GM12878 (cell line): ENCODE measurements around the gene EGFR. TPM values are rescaled to one million over a fixed set of nuclear protein-coding genes. Genes with fewer than 3 reads are reported as not detected.

Source experiments
- ATAC-seq: fragments of 200-7000 bp; cut with Tn5 transposase; 3 replicates; pipeline ENCODE4 v1.9.1; 2020; ENCODE audit warnings: mild to moderate bottlenecking, moderate library complexity
- BruUV-seq: library from RNA; stranded (reverse); fragments of 400-500 nt; replicated peaks from 2 replicates; lab custom pipeline; 2021; lab: Mats Ljungman, UMichigan
- CTCF ChIA-PET: fragments of 300-600 bp; sonication (Branson Sonifier 250); formaldehyde crosslinking; extraction: SDS; loops from one replicate; lab custom pipeline; 2021; ENCODE audit warnings: inconsistent platforms; lab: Yijun Ruan, JAX
- POLR2A ChIA-PET: fragments of 350-600 bp; formaldehyde crosslinking; extraction: SDS; loops from one replicate; lab custom pipeline; 2021; ENCODE audit warnings: inconsistent platforms; lab: Charles Lee
- RAD21 ChIA-PET: fragments of 300-600 bp; sonication (Branson Sonifier 250); formaldehyde crosslinking; loops from one replicate; lab custom pipeline; 2023; ENCODE audit warnings: antibody characterized with exemption; ENCODE audit not compliant: unreplicated experiment; lab: Charles Lee
- SMC1A ChIA-PET: fragments of 300-600 bp; sonication (Branson Sonifier 250); formaldehyde crosslinking; loops from one replicate; lab custom pipeline; 2023; ENCODE audit not compliant: unreplicated experiment, uncharacterized antibody; lab: Charles Lee
- DNase-seq: peaks from one replicate; pipeline ENCODE4 v3.0.0-alpha.2; 2011; ENCODE audit warnings: low read depth, low spot score
- FAIRE-seq: peaks from 3 replicates; lab custom pipeline; 2011; peaks lifted over from hg19 to GRCh38; lab: Jason Lieb, UNC
- H2AFZ ChIP-seq: 2 replicates; pipeline ENCODE4 v1.6.0; 2011; ENCODE audit warnings: low read depth, low read length, control low read depth; ENCODE audit not compliant: control insufficient read depth
- H3K27ac ChIP-seq: 2 replicates; pipeline ENCODE4 v1.5.1; 2011; ENCODE audit warnings: control low read depth; ENCODE audit not compliant: control insufficient read depth, insufficient read depth
- H3K27me3 ChIP-seq, 2 experiments: replicated peaks in 1 of 2; 2 replicates each; pipeline versions ENCODE4 v1.6.0 to v1.6.1; 2011; ENCODE audit warnings: low read length in 1 of 2; ENCODE audit not compliant: control insufficient read depth in 2 of 2, insufficient read depth in 2 of 2
- H3K36me3 ChIP-seq, 2 experiments: 2 replicates each; pipeline ENCODE4 v1.5.1; 2011; ENCODE audit warnings: low read length in 1 of 2; ENCODE audit not compliant: control insufficient read depth in 2 of 2, insufficient read depth in 2 of 2
- H3K4me1 ChIP-seq: 2 replicates; pipeline ENCODE4 v1.6.1; 2011; ENCODE audit warnings: mild to moderate bottlenecking, low read length, moderate library complexity, mixed read lengths; ENCODE audit not compliant: control insufficient read depth, insufficient read depth
- H3K4me2 ChIP-seq: 2 replicates; pipeline ENCODE4 v1.6.0; 2011; ENCODE audit warnings: control low read depth; ENCODE audit not compliant: control insufficient read depth, insufficient read depth
- H3K4me3 ChIP-seq: fragments of 200-600 bp; sonication (generic); 2 replicates; pipeline ENCODE4 v1.5.1; 2016
- H3K79me2 ChIP-seq: 2 replicates; pipeline ENCODE4 v1.6.0; 2011; ENCODE audit warnings: low read length; ENCODE audit not compliant: control insufficient read depth, insufficient read depth
- H3K9ac ChIP-seq: 2 replicates; pipeline ENCODE4 v1.8.0; 2011; ENCODE audit warnings: low read length, control low read depth, mixed read lengths; ENCODE audit not compliant: control insufficient read depth, insufficient read depth
- H3K9me3 ChIP-seq: replicated peaks from 3 replicates; pipeline ENCODE4 v1.5.1; 2011; ENCODE audit warnings: mild to moderate bottlenecking, low read length; ENCODE audit not compliant: control insufficient read depth, insufficient read depth
- H4K20me1 ChIP-seq: 2 replicates; pipeline ENCODE4 v1.6.0; 2011; ENCODE audit not compliant: control insufficient read depth, insufficient read depth
- ASH2L ChIP-seq: fragments of 300-600, 200-600 bp; sonication (generic); IDR thresholded peaks from 2 replicates; pipeline ENCODE4 v1.6.1; 2017; ENCODE audit warnings: low read depth, mild to moderate bottlenecking, borderline replicate concordance
- BHLHE40 ChIP-seq, 2 experiments: fragments of 450-650 bp in 1 of 2; IDR thresholded peaks; 2 replicates each; pipeline ENCODE4 v1.6.1; 2011 to 2017; ENCODE audit warnings: low read depth in 2 of 2, borderline replicate concordance in 1 of 2, improper control_type of control experiment in 1 of 2, low read length in 1 of 2, mild to moderate bottlenecking in 1 of 2
- CBFB ChIP-seq: IDR thresholded peaks from 2 replicates; pipeline ENCODE4 v1.6.1; 2016; ENCODE audit warnings: antibody characterized with exemption, low read depth
- CREM ChIP-seq: IDR thresholded peaks from 2 replicates; pipeline ENCODE4 v1.6.1; 2014; ENCODE audit warnings: antibody characterized with exemption, low read depth
- CTCF ChIP-seq, 3 experiments: IDR thresholded peaks in 2 of 3; conservative IDR thresholded peaks in 1 of 3; 2 replicates each; pipeline ENCODE4 v1.5.1; 2011; ENCODE audit warnings: low read depth in 3 of 3, low read length in 3 of 3, mild to moderate bottlenecking in 3 of 3, control low read depth in 2 of 3, moderate library complexity in 2 of 3, inconsistent platforms in 1 of 3, mixed read lengths in 1 of 3; ENCODE audit not compliant: control insufficient read depth in 2 of 3, insufficient read depth in 1 of 3; ENCODE audit errors: extremely low read depth in 1 of 3
- E4F1 ChIP-seq: fragments of 450-650 bp; IDR thresholded peaks from 2 replicates; pipeline ENCODE4 v1.6.1; 2018; ENCODE audit warnings: borderline replicate concordance, mild to moderate bottlenecking; ENCODE audit not compliant: partially characterized antibody
- EED ChIP-seq: sonication (generic); IDR thresholded peaks from 2 replicates; pipeline ENCODE4 v1.6.1; 2016; ENCODE audit warnings: antibody characterized with exemption, low read depth
- MTA2 ChIP-seq: fragments of 450-650 bp; IDR thresholded peaks from 2 replicates; pipeline ENCODE4 v1.6.1; 2016; ENCODE audit warnings: low read depth, mild to moderate bottlenecking, moderate library complexity
- NFYB ChIP-seq: IDR thresholded peaks from 2 replicates; pipeline ENCODE4 v1.6.1; 2011; ENCODE audit warnings: low read depth, mild to moderate bottlenecking, low read length, improper control_type of control experiment, moderate library complexity; ENCODE audit not compliant: insufficient read depth
- PBX3 ChIP-seq: IDR thresholded peaks from 2 replicates; pipeline ENCODE4 v1.6.1; 2011; ENCODE audit warnings: mild to moderate bottlenecking, low read depth, low read length, moderate library complexity; ENCODE audit not compliant: insufficient replicate concordance
- SREBF1 ChIP-seq: IDR thresholded peaks from 2 replicates; pipeline ENCODE4 v1.6.1; 2012; ENCODE audit warnings: mild to moderate bottlenecking, low read length
- SUZ12 ChIP-seq: fragments of 200-600 bp; sonication (generic); IDR thresholded peaks from one replicate; pipeline ENCODE4 v1.6.1; 2018; ENCODE audit warnings: antibody characterized with exemption, mild to moderate bottlenecking; ENCODE audit not compliant: unreplicated experiment
- TCF7 ChIP-seq: IDR thresholded peaks from 2 replicates; pipeline ENCODE4 v1.6.1; 2014; ENCODE audit warnings: antibody characterized with exemption, borderline replicate concordance
- ZNF217 ChIP-seq: fragments of 450-650 bp; IDR thresholded peaks from 2 replicates; pipeline ENCODE4 v1.6.1; 2017; ENCODE audit warnings: antibody characterized with exemption, mild to moderate bottlenecking
- WGBS: methylation state at CpG from one replicate; pipeline ENCODE4 v1.1.6; 2016; ENCODE audit warnings: low lambda C conversion rate; ENCODE audit not compliant: insufficient replicate concordance, insufficient coverage; ENCODE audit errors: missing lambda C conversion rate; 5-methylcytosine and 5-hydroxymethylcytosine counted together
- in situ Hi-C: fragments of 300-500 bp; cut with MboI; formaldehyde crosslinking; loops from 9 replicates; pipeline ENCODE4 v1.14.3; 2018; ENCODE audit warnings: mixed read lengths
- intact Hi-C: fragments of 100-400 bp; cut with micrococcal nuclease; formaldehyde crosslinking; loops from one replicate; pipeline ENCODE4 v1.14.2; 2022; ENCODE audit not compliant: unreplicated experiment
- polyA plus RNA-seq, 11 experiments: library from polyadenylated mRNA; depleted of rRNA in 4 of 11; unstranded in 6 of 11; stranded (reverse) in 5 of 11; fragments of >200 nt; fragmentation: Nextera tagmentation in 4 of 11; fragmentation: Illumina TruSeq in 1 of 11; extraction: Ambion mirVana in 4 of 11; extraction: Trizol in 1 of 11; gene quantifications; 1 replicate in 1 of 11; 2 replicates in 10 of 11; pipeline versions ENCODE4 v1.2.1 to v1.2.3, GENCODE V29; 2011 to 2016; ENCODE audit warnings: inconsistent platforms in 2 of 11, missing spikeins in 2 of 11, low read depth in 1 of 11
- total RNA-seq, 4 experiments: library from RNA; depleted of rRNA in 3 of 4; stranded (reverse); fragments of >200 nt in 3 of 4; fragmentation: Illumina TruSeq in 1 of 4; extraction: Trizol in 1 of 4; gene quantifications; 2 replicates each; pipeline versions ENCODE4 v1.2.1 to v1.2.3, GENCODE V29; 2013 to 2021

EGFR gene
- total and polyA plus RNA-seq, 10 of the 15 experiments (the other 5 are each of a cell fraction or from before 2014, with no cell fraction given): 0.01 to 0.31 TPM; not detected in 8

GRCh38 chr7:55073051-55073511, 54.3 kb downstream of the EGFR start (continued):
- no peak for TF ChIP-seq SUZ12
- no peak for TF ChIP-seq ZNF217
- TF ChIP-seq CREM: peak; percentile 78
- no peak for TF ChIP-seq SREBF1
- no peak for TF ChIP-seq CTCF (IDR thresholded peaks at IDR 0.05 in 2 of 3, conservative IDR thresholded peaks at IDR 0.05 in 1 of 3; ENCODE audit: control insufficient read depth in 2 of 3, extremely low read depth in 1 of 3, insufficient read depth in 1 of 3, low read depth in 3 of 3, low read length in 3 of 3)
- no peak for TF ChIP-seq TCF7

GRCh38 chr7:55073976-55074528, 55.2 kb downstream of the EGFR start:
- ChIA-PET SMC1A (interaction anchor here (0.9 to 7.8 kb wide), 7 partner anchors 9 to 235 kb away, joined by 3 to 99 read pairs (median 6); no protein-coding TSS in a partner anchor), CTCF (interaction anchor here (1.1 to 1.7 kb wide), 5 partner anchors 12 to 179 kb away, joined by 3 to 10 read pairs (median 5); no protein-coding TSS in a partner anchor), POLR2A (interaction anchor here (0.6 to 1.6 kb wide), 3 partner anchors 12 to 95 kb away, joined by 3 to 19 read pairs (median 6); no protein-coding TSS in a partner anchor), RAD21 (interaction anchor here (0.9 to 5.1 kb wide), 10 partner anchors 9 to 235 kb away, joined by 3 to 84 read pairs (median 6); no protein-coding TSS in a partner anchor)
- BruUV-seq: no TSS peak
- H3K27ac ChIP-seq: peak overlapping the region; percentile 77
- no peaks in the 10 kb centered on the region; the same call in 2 of the 3 replicates for H3K9me3 ChIP-seq
- in situ Hi-C loops: no loop called here
- H3K4me2 ChIP-seq: peak overlapping the region; percentile 82
- DNase-seq: peak; percentile 91
- H3K4me3 ChIP-seq: no peak overlapping the region
- H2AFZ ChIP-seq: peak overlapping the region; percentile 87
- H3K4me1 ChIP-seq: peaks cover 24% of the 10 kb centered on the region
- intact Hi-C loops: loop anchor here (2.0 to 10.0 kb wide), 3 partner anchors 13 to 491 kb away; no protein-coding TSS in a partner anchor
- ATAC-seq: peak; percentile 94
- H3K36me3 ChIP-seq: no peaks in the 10 kb centered on the region
- H3K79me2 ChIP-seq: no peaks in the 10 kb centered on the region
- no peaks in the 10 kb centered on the region for H3K27me3 ChIP-seq
- peak; percentile 92 for FAIRE-seq
- 2% methylated on average over 13 of the region's 13 CpGs for WGBS
- H3K9ac ChIP-seq: peak overlapping the region; percentile 2; the same call in 1 of the 2 replicates
- no peaks in the 10 kb centered on the region for H4K20me1 ChIP-seq
- TF ChIP-seq CBFB: peak; percentile 39; the same call in 1 of the 2 replicates
- peak; percentile 33 for TF ChIP-seq PBX3
- TF ChIP-seq SREBF1: no peak
- TF ChIP-seq EED: peak; percentile 99
- peak; percentile 80; the same call in 1 of the 2 replicates for TF ChIP-seq MTA2
- peak; percentile 58 to 73 for TF ChIP-seq BHLHE40 (IDR thresholded peaks at IDR 0.05; ENCODE audit: borderline replicate concordance in 1 of 2, low read depth in 2 of 2, low read length in 1 of 2)
- TF ChIP-seq NFYB: no peak
- peak; percentile 95; the same call in 1 of the 2 replicates for TF ChIP-seq ASH2L
- TF ChIP-seq E4F1: no peak
